Smooth muscle cell (in vitro differentiated cells): ENCODE data around the gene THOC2. TPM values are rescaled to one million over a fixed set of nuclear protein-coding genes. Genes with fewer than 3 reads are reported as not detected.

Source experiments
- DNase-seq: peaks from one replicate; lab custom pipeline; 2025; ENCODE audit not compliant: unreplicated experiment; lab: John Stamatoyannopoulos, UW
- H2AFZ ChIP-seq: fragments of 200-600 bp; sonication (generic); 2 replicates; pipeline ENCODE4 v1.6.0; 2016; ENCODE audit warnings: antibody characterized with exemption, low read depth, mild to moderate bottlenecking
- H3F3A ChIP-seq: fragments of 200-600 bp; sonication (generic); 2 replicates; pipeline ENCODE4 v1.6.0; 2017; ENCODE audit warnings: antibody characterized with exemption, low read depth
- H3K27ac ChIP-seq: fragments of 200-600 bp; sonication (generic); 2 replicates; pipeline ENCODE4 v1.5.1; 2016; ENCODE audit warnings: low read depth, mild to moderate bottlenecking
- H3K27me3 ChIP-seq: fragments of 200-600 bp; sonication (generic); 2 replicates; pipeline ENCODE4 v1.6.1; 2016; ENCODE audit warnings: low read depth, mild to moderate bottlenecking
- H3K36me3 ChIP-seq: fragments of 200-600 bp; sonication (generic); 2 replicates; pipeline ENCODE4 v1.5.1; 2016; ENCODE audit warnings: low read depth
- H3K4me1 ChIP-seq: fragments of 200-600 bp; sonication (generic); 2 replicates; pipeline ENCODE4 v1.5.1; 2016; ENCODE audit warnings: low read depth
- H3K4me2 ChIP-seq: fragments of 200-600 bp; sonication (generic); 2 replicates; pipeline ENCODE4 v1.6.0; 2016; ENCODE audit warnings: mild to moderate bottlenecking
- H3K4me3 ChIP-seq: fragments of 200-600 bp; sonication (generic); 2 replicates; pipeline ENCODE4 v1.5.1; 2016; ENCODE audit warnings: mild to moderate bottlenecking
- H3K79me2 ChIP-seq: fragments of 200-600 bp; sonication (generic); 2 replicates; pipeline ENCODE4 v1.6.0; 2016; ENCODE audit warnings: low read depth, mild to moderate bottlenecking
- H3K9ac ChIP-seq: fragments of 200-600 bp; sonication (generic); 2 replicates; pipeline ENCODE4 v1.6.0; 2016; ENCODE audit warnings: low read depth
- H3K9me3 ChIP-seq: fragments of 200-600 bp; sonication (generic); replicated peaks from 2 replicates; pipeline ENCODE4 v1.5.1; 2016; ENCODE audit warnings: low read depth
- H4K20me1 ChIP-seq: fragments of 200-600 bp; sonication (generic); 2 replicates; pipeline ENCODE4 v1.6.0; 2016; ENCODE audit warnings: low read depth
- WGBS: methylation state at CpG from one replicate; pipeline ENCODE4 v1.1.7; 2016; ENCODE audit warnings: low lambda C conversion rate; 5-methylcytosine and 5-hydroxymethylcytosine counted together
- polyA plus RNA-seq: library from polyadenylated mRNA; unstranded; fragments of >200 nt; fragmentation: Nextera tagmentation; extraction: Ambion mirVana; gene quantifications from 2 replicates; pipeline ENCODE4 v1.2.1, GENCODE V29; 2016
- total RNA-seq: library from RNA; depleted of rRNA; stranded (reverse); fragments of >200 nt; gene quantifications from 2 replicates; pipeline ENCODE4 v1.2.3, GENCODE V29; 2014
- TF ChIP-seq, protein P1 (sequence below): fragments of 200-600 bp; sonication (generic); IDR thresholded peaks from 2 replicates; pipeline ENCODE4 v1.5.1; 2017; ENCODE audit warnings: borderline replicate concordance, mild to moderate bottlenecking, antibody characterized with exemption; ENCODE audit not compliant: insufficient read depth, poor library complexity, severe bottlenecking

THOC2 gene
- total and polyA plus RNA-seq, 2 experiments from 2014 or later: 56.8 to 115 TPM

DNA sequence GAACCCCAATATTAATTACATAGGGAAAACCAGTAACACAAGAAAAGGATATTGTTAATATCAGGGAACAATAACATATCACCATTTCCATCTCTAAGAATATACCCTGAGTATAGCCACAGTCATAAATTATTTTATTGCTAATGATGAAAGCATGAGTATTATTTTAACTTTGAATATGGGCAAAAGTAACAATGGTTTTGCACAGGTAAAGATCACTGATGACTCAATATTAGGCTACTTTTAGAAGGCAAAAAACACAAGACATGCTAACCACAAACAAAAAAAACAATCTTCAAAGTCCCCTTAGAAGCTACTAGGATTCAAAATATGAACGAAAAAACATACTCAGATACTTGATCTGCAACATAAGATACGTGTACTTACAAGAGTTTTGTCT is 36.5 kb downstream of the THOC2 start:
- Histone ChIP-seq H4K20me1 (peaks cover 8% of the 10 kb centered on the region), H3K27ac (no peak overlapping the region), H3K79me2 (no peaks in the 10 kb centered on the region), H3K36me3 (no peaks in the 10 kb centered on the region), H3K4me3 (no peak overlapping the region), H3K9me3 (no peaks in the 10 kb centered on the region), H3K9ac (no peak overlapping the region), H3K4me2 (no peak overlapping the region), H3K27me3 (no peaks in the 10 kb centered on the region), H3F3A (no peaks in the 10 kb centered on the region), H2AFZ (no peak overlapping the region), H3K4me1 (no peaks in the 10 kb centered on the region)
- TF ChIP-seq, protein P1, sequence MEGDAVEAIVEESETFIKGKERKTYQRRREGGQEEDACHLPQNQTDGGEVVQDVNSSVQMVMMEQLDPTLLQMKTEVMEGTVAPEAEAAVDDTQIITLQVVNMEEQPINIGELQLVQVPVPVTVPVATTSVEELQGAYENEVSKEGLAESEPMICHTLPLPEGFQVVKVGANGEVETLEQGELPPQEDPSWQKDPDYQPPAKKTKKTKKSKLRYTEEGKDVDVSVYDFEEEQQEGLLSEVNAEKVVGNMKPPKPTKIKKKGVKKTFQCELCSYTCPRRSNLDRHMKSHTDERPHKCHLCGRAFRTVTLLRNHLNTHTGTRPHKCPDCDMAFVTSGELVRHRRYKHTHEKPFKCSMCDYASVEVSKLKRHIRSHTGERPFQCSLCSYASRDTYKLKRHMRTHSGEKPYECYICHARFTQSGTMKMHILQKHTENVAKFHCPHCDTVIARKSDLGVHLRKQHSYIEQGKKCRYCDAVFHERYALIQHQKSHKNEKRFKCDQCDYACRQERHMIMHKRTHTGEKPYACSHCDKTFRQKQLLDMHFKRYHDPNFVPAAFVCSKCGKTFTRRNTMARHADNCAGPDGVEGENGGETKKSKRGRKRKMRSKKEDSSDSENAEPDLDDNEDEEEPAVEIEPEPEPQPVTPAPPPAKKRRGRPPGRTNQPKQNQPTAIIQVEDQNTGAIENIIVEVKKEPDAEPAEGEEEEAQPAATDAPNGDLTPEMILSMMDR: no peak
- DNase-seq: no peak
- WGBS: 66% methylated on average over 2 of the region's 2 CpGs

DNA sequence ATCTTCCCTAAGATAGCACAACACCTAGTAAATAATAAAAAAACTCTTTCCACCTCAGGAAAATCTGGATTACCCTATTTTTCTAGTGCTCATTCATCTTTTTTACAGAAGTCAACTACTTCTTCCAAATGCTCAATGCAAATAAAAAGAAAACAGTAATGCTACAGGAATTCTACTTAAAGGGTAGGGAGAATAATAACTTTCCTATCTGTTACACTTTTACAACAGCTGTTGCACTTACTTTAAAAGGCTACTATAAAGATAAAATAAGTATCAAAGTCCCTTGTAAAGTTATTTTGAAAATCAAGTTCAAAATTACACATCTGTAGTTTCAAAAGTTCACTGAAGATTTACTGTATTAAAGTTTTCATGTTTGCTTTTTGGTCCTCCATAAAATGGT is 37.6 kb downstream of the THOC2 start:
- no peak overlapping the region for H3K4me2 ChIP-seq
- no peaks in the 10 kb centered on the region for H3K9me3 ChIP-seq
- no peak overlapping the region for H3K4me3 ChIP-seq
- no peaks in the 10 kb centered on the region for H3K36me3 ChIP-seq
- H3F3A ChIP-seq: no peaks in the 10 kb centered on the region
- TF ChIP-seq, protein P1: no peak
- no peaks in the 10 kb centered on the region for H3K27me3 ChIP-seq
- no peak overlapping the region for H2AFZ ChIP-seq
- no peaks in the 10 kb centered on the region for H3K79me2 ChIP-seq
- peaks cover 8% of the 10 kb centered on the region for H4K20me1 ChIP-seq
- DNase-seq: no peak
- H3K9ac ChIP-seq: no peak overlapping the region
- H3K4me1 ChIP-seq: no peaks in the 10 kb centered on the region
- no peak overlapping the region for H3K27ac ChIP-seq

DNA sequence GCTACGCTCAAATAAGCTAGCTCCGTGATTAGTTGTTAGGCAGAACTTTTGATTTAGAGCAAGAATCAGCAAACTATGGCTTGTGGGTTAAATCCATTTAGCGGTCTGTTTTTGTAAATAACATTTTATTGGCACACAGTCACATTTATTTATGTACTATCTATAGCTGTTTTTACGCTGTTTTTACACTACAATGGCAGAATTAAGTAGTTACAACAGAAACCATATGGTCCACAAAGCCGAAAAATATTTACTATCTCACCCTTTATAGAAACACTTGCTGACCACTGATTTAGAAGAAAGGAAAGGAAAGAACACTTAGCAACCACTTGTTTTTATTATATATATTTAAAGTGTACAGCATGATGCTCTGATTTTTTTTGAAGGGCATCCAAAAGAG is 41.1 kb downstream of the THOC2 start:
- TF ChIP-seq, protein P1: no peak
- no peak overlapping the region for H3K4me3 ChIP-seq
- no peak overlapping the region for H3K27ac ChIP-seq
- H3K27me3 ChIP-seq: no peaks in the 10 kb centered on the region
- H3K36me3 ChIP-seq: no peaks in the 10 kb centered on the region
- H3K4me1 ChIP-seq: no peaks in the 10 kb centered on the region
- H3K79me2 ChIP-seq: no peaks in the 10 kb centered on the region
- no peak overlapping the region for H3K4me2 ChIP-seq
- H3F3A ChIP-seq: no peaks in the 10 kb centered on the region
- no peak for DNase-seq
- H4K20me1 ChIP-seq: no peaks in the 10 kb centered on the region
- H2AFZ ChIP-seq: no peak overlapping the region
- no peaks in the 10 kb centered on the region for H3K9me3 ChIP-seq
- H3K9ac ChIP-seq: no peak overlapping the region
- 75% methylated on average over 5 of the region's 5 CpGs for WGBS

DNA sequence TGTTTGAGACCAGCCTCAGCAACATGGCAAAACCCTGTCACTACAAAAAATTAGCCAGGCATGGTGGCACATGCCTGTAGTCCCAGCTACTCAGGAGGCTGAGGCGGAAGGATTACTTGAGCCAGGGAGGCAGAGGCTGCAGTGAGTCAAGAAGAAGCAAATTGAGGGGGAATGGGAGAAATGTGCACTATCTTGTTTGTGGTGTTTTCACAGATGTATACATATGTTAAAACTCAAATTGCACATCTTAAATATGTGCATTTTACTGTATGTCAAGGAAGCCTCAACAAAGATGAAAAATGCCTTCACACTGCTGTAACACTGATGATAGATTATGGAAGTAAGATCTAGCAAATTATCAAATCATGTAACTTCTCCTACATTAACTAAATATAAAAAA is 44.3 kb downstream of the THOC2 start:
- Histone ChIP-seq H3K27ac (no peak overlapping the region), H3F3A (no peaks in the 10 kb centered on the region), H3K4me1 (no peaks in the 10 kb centered on the region), H3K27me3 (no peaks in the 10 kb centered on the region), H3K4me2 (no peak overlapping the region), H3K36me3 (peaks cover 3% of the 10 kb centered on the region), H3K4me3 (no peak overlapping the region), H3K9ac (no peak overlapping the region), H3K9me3 (no peaks in the 10 kb centered on the region), H4K20me1 (no peaks in the 10 kb centered on the region), H2AFZ (no peak overlapping the region), H3K79me2 (no peaks in the 10 kb centered on the region)
- DNase-seq: no peak
- 78% methylated on average over 1 of the region's 1 CpG for WGBS
- TF ChIP-seq, protein P1: no peak
